Neural cell (in vitro differentiated cells): ENCODE results near the gene CA6. TPM values are rescaled to one million over a fixed set of nuclear protein-coding genes. Genes with fewer than 3 reads are reported as not detected.

Experiments
- H2AFZ ChIP-seq: fragments of 200-600, 300-800 bp; sonication (generic), shearing (Covaris generic); 2 replicates; pipeline ENCODE4 v1.6.0; 2014; ENCODE audit warnings: low read depth, mild to moderate bottlenecking, antibody characterized with exemption, low read length, moderate library complexity
- H3F3A ChIP-seq: fragments of 200-600 bp; shearing (Covaris generic); 2 replicates; pipeline ENCODE4 v1.6.1; 2016; ENCODE audit warnings: mild to moderate bottlenecking, moderate library complexity, mixed read lengths, antibody characterized with exemption, low read length; ENCODE audit not compliant: insufficient read depth, poor library complexity, severe bottlenecking
- H3K27ac ChIP-seq: fragments of 200-600, 300-800 bp; sonication (generic), shearing (Covaris generic); 2 replicates; pipeline ENCODE4 v1.5.1; 2014; ENCODE audit warnings: mild to moderate bottlenecking, low read length, moderate library complexity
- H3K27me3 ChIP-seq: fragments of 300-800, 200-600 bp; sonication (generic), shearing (Covaris generic); 2 replicates; pipeline ENCODE4 v1.6.0; 2014; ENCODE audit warnings: mild to moderate bottlenecking, low read depth, low read length, moderate library complexity; ENCODE audit not compliant: insufficient read depth
- H3K36me3 ChIP-seq: fragments of 300-800, 200-600 bp; sonication (generic), shearing (Covaris generic); 2 replicates; pipeline ENCODE4 v1.5.1; 2014; ENCODE audit warnings: mild to moderate bottlenecking, antibody characterized with exemption, low read length, moderate library complexity; ENCODE audit not compliant: insufficient read depth
- H3K4me2 ChIP-seq: fragments of 300-800, 200-600 bp; sonication (generic), shearing (Covaris generic); 2 replicates; pipeline ENCODE4 v1.6.0; 2014; ENCODE audit warnings: mild to moderate bottlenecking, low read length
- H3K4me3 ChIP-seq: fragments of 300-800, 200-600 bp; sonication (generic), shearing (Covaris generic); 2 replicates; pipeline ENCODE4 v1.5.1; 2014; ENCODE audit warnings: mild to moderate bottlenecking, low read length, moderate library complexity
- H3K79me2 ChIP-seq: fragments of 200-600 bp; shearing (Covaris generic); replicated peaks from 2 replicates; pipeline ENCODE4 v1.6.0; 2014; ENCODE audit warnings: mild to moderate bottlenecking, low read length, moderate library complexity; ENCODE audit not compliant: insufficient read depth
- H3K9ac ChIP-seq: fragments of 300-800, 200-600 bp; sonication (generic), shearing (Covaris generic); 2 replicates; pipeline ENCODE4 v1.6.1; 2016; ENCODE audit warnings: mild to moderate bottlenecking, low read length, mixed read lengths
- H3K9me2 ChIP-seq: fragments of 200-600 bp; shearing (Covaris generic); 2 replicates; pipeline ENCODE4 v1.6.1; 2016; ENCODE audit warnings: mild to moderate bottlenecking, low read length, mixed read lengths; ENCODE audit not compliant: insufficient read depth
- H3K9me3 ChIP-seq: fragments of 200-600, 300-800 bp; sonication (generic), shearing (Covaris generic); 2 replicates; pipeline ENCODE4 v1.6.1; 2016; ENCODE audit warnings: mild to moderate bottlenecking, mixed run types, low read length, moderate library complexity, mixed read lengths
- H4K20me1 ChIP-seq: fragments of 200-600 bp; shearing (Covaris generic); 2 replicates; pipeline ENCODE4 v1.6.1; 2016; ENCODE audit warnings: mild to moderate bottlenecking, mixed run types; ENCODE audit not compliant: insufficient read depth
- CTCF ChIP-seq: fragments of 450-650 bp; IDR thresholded peaks from 2 replicates; pipeline ENCODE4 v1.5.1; 2014; ENCODE audit warnings: antibody characterized with exemption, mild to moderate bottlenecking, moderate library complexity; ENCODE audit not compliant: poor library complexity, severe bottlenecking
- EP300 ChIP-seq: fragments of 450-650 bp; conservative IDR thresholded peaks from 2 replicates; pipeline ENCODE4 v1.6.1; 2014; ENCODE audit warnings: antibody characterized with exemption, mild to moderate bottlenecking, moderate library complexity; ENCODE audit not compliant: poor library complexity, severe bottlenecking
- EZH2 ChIP-seq: fragments of 200-600, 300-800 bp; shearing (Covaris generic), sonication (generic); IDR thresholded peaks from 2 replicates; pipeline ENCODE4 v1.6.1; 2014; ENCODE audit warnings: antibody characterized with exemption, low read length, borderline replicate concordance, mild to moderate bottlenecking; ENCODE audit not compliant: insufficient read depth, poor library complexity, severe bottlenecking
- MXI1 ChIP-seq: fragments of 450-650 bp; conservative IDR thresholded peaks from 2 replicates; pipeline ENCODE4 v1.6.1; 2014; ENCODE audit warnings: antibody characterized with exemption, mild to moderate bottlenecking; ENCODE audit not compliant: poor library complexity, severe bottlenecking
- POLR2AphosphoS5 ChIP-seq: IDR thresholded peaks from 2 replicates; pipeline ENCODE4 v1.6.1; 2012
- RAD21 ChIP-seq: fragments of 450-650 bp; conservative IDR thresholded peaks from 2 replicates; pipeline ENCODE4 v1.6.1; 2014; ENCODE audit warnings: antibody characterized with exemption, mild to moderate bottlenecking, moderate library complexity
- REST ChIP-seq: IDR thresholded peaks from 2 replicates; pipeline ENCODE4 v1.6.1; 2012; ENCODE audit warnings: borderline replicate concordance
- SMC3 ChIP-seq: fragments of 450-650 bp; conservative IDR thresholded peaks from 2 replicates; pipeline ENCODE4 v1.6.1; 2014; ENCODE audit warnings: antibody characterized with exemption, mild to moderate bottlenecking, moderate library complexity; ENCODE audit not compliant: poor library complexity
- TAF1 ChIP-seq: IDR thresholded peaks from 2 replicates; pipeline ENCODE4 v1.6.1; 2012; ENCODE audit warnings: low read depth
- polyA plus RNA-seq: library from polyadenylated mRNA; depleted of rRNA; stranded (reverse); fragments of >200 nt; gene quantifications from 2 replicates; pipeline ENCODE4 v1.2.3, GENCODE V29; 2014

Gene CA6
- polyA plus RNA-seq, 1 donor from 2014 or later: not detected

GRCh38 chr1:8988618-8988967 lies 42.9 kb downstream of the CA6 start:
- H3K27ac ChIP-seq: no peak overlapping the region
- no peak for TF ChIP-seq POLR2AphosphoS5
- no peak overlapping the region for H3K9ac ChIP-seq

GRCh38 chr1:8989061-8989460 lies 43.4 kb downstream of the CA6 start:
- TF ChIP-seq MXI1: no peak
- TF ChIP-seq POLR2AphosphoS5: no peak
- no peak for TF ChIP-seq CTCF
- no peak for TF ChIP-seq EZH2
- TF ChIP-seq TAF1: no peak
- no peak for TF ChIP-seq SMC3
- TF ChIP-seq REST: no peak
- no peak for TF ChIP-seq RAD21
- TF ChIP-seq EP300: no peak
- Histone ChIP-seq H3K27me3 (no peaks in the 10 kb centered on the region), H3K36me3 (no peaks in the 10 kb centered on the region), H3K9ac (no peak overlapping the region), H3K9me2 (no peaks in the 10 kb centered on the region), H2AFZ (no peak overlapping the region), H3K4me2 (no peak overlapping the region), H3F3A (no peaks in the 10 kb centered on the region), H3K4me3 (no peak overlapping the region), H4K20me1 (no peaks in the 10 kb centered on the region), H3K79me2 (no peaks in the 10 kb centered on the region), H3K9me3 (no peaks in the 10 kb centered on the region), H3K27ac (no peak overlapping the region)

More at GRCh38 chr1:8988618-8988967, 42.9 kb downstream of the CA6 start:
- H3K4me2 ChIP-seq: no peak overlapping the region
- H3K27me3 ChIP-seq: no peaks in the 10 kb centered on the region
- H3K79me2 ChIP-seq: no peaks in the 10 kb centered on the region
- no peak overlapping the region for H3K4me3 ChIP-seq
- no peak overlapping the region for H2AFZ ChIP-seq
- no peaks in the 10 kb centered on the region for H4K20me1 ChIP-seq
- no peaks in the 10 kb centered on the region for H3K9me3 ChIP-seq
- no peaks in the 10 kb centered on the region for H3F3A ChIP-seq
- H3K36me3 ChIP-seq: no peaks in the 10 kb centered on the region
- no peaks in the 10 kb centered on the region for H3K9me2 ChIP-seq

GRCh38 chr1:8989821-8990220 lies 44.2 kb downstream of the CA6 start:
- Histone ChIP-seq H3K79me2 (no peaks in the 10 kb centered on the region), H4K20me1 (no peaks in the 10 kb centered on the region), H3K36me3 (no peaks in the 10 kb centered on the region), H3K27ac (no peak overlapping the region), H3F3A (no peaks in the 10 kb centered on the region), H3K4me3 (no peak overlapping the region), H3K9me2 (no peaks in the 10 kb centered on the region), H2AFZ (no peak overlapping the region), H3K9me3 (no peaks in the 10 kb centered on the region), H3K27me3 (no peaks in the 10 kb centered on the region), H3K4me2 (no peak overlapping the region), H3K9ac (no peak overlapping the region)
- TF ChIP-seq POLR2AphosphoS5 (no peak), EZH2 (no peak), TAF1 (no peak), SMC3 (no peak), REST (no peak), EP300 (no peak), RAD21 (no peak), CTCF (no peak), MXI1 (no peak)
